Progenitor cell of endocrine pancreas (in vitro differentiated cells): ENCODE data around the gene B3GALT5. TPM values are rescaled to one million over a fixed set of nuclear protein-coding genes. Genes with fewer than 3 reads are reported as not detected.

Experiments used
- DNase-seq: peaks from one replicate; pipeline ENCODE4 v3.0.0; 2021; ENCODE audit warnings: low spot score; ENCODE audit not compliant: unreplicated experiment
- H3K27ac Mint-ChIP-seq: 2 replicates; pipeline ENCODE4 v1.8.0; 2021; ENCODE audit warnings: mild to moderate bottlenecking, moderate library complexity, mixed read lengths
- H3K27me3 Mint-ChIP-seq: 2 replicates; pipeline ENCODE4 v1.8.0; 2021; ENCODE audit warnings: mixed read lengths
- H3K36me3 Mint-ChIP-seq: 2 replicates; pipeline ENCODE4 v1.8.0; 2022; ENCODE audit warnings: mixed read lengths; ENCODE audit not compliant: insufficient read depth
- H3K4me1 Mint-ChIP-seq: 2 replicates; pipeline ENCODE4 v1.8.0; 2021; ENCODE audit warnings: low read depth, mixed read lengths
- H3K4me3 Mint-ChIP-seq: 2 replicates; pipeline ENCODE4 v1.8.0; 2021; ENCODE audit warnings: low read depth, mild to moderate bottlenecking, moderate library complexity, mixed read lengths
- H3K9me3 Mint-ChIP-seq: 2 replicates; pipeline ENCODE4 v1.8.0; 2021; ENCODE audit warnings: low read depth, mixed read lengths
- CTCF ChIP-seq: fragments of 200-600 bp; sonication (generic); IDR thresholded peaks from one replicate; pipeline ENCODE4 v1.5.0; 2021; ENCODE audit warnings: antibody characterized with exemption, mild to moderate bottlenecking; ENCODE audit not compliant: unreplicated experiment
- total RNA-seq: library from RNA; stranded (reverse); gene quantifications from 2 replicates; pipeline ENCODE4 v1.2.1, GENCODE V29; 2021

The B3GALT5 gene
- total RNA-seq, 1 donor from 2014 or later, result 0.86 TPM

- H3K4me1 Mint-ChIP-seq, result peaks cover 19% of the 10 kb centered on the region
- no peaks in the 10 kb centered on the region for H3K9me3 Mint-ChIP-seq
- TF ChIP-seq CTCF, result no peak
- peaks cover 9% of the 10 kb centered on the region for H3K27me3 Mint-ChIP-seq
- H3K27ac Mint-ChIP-seq, result no peak overlapping the region
- no peak for DNase-seq
- H3K36me3 Mint-ChIP-seq, result no peaks in the 10 kb centered on the region
- no peak overlapping the region for H3K4me3 Mint-ChIP-seq
These were observed 62.1 kb downstream of the B3GALT5 start for GRCh38 chr21:39674801-39675200.

- no peak overlapping the region for H3K4me3 Mint-ChIP-seq
- H3K9me3 Mint-ChIP-seq, result no peaks in the 10 kb centered on the region
- no peak for TF ChIP-seq CTCF
- no peak for DNase-seq
- peaks cover 9% of the 10 kb centered on the region for H3K27me3 Mint-ChIP-seq
- H3K36me3 Mint-ChIP-seq, result no peaks in the 10 kb centered on the region
- H3K4me1 Mint-ChIP-seq, result peaks cover 18% of the 10 kb centered on the region
- H3K27ac Mint-ChIP-seq, result peak overlapping the region; percentile 65
These were observed 62.9 kb downstream of the B3GALT5 start for GRCh38 chr21:39675590-39675989.

- peaks cover 9% of the 10 kb centered on the region for H3K27me3 Mint-ChIP-seq
- no peak overlapping the region for H3K4me3 Mint-ChIP-seq
- no peak for TF ChIP-seq CTCF
These were observed 63.4 kb downstream of the B3GALT5 start for GRCh38 chr21:39675993-39676661.

GRCh38 chr21:39680216-39680615 lies 67.5 kb downstream of the B3GALT5 start:
- H3K27ac Mint-ChIP-seq, result no peak overlapping the region
- peaks cover 9% of the 10 kb centered on the region for H3K4me1 Mint-ChIP-seq
- H3K4me3 Mint-ChIP-seq, result no peak overlapping the region
- peaks cover 3% of the 10 kb centered on the region for H3K27me3 Mint-ChIP-seq
- H3K36me3 Mint-ChIP-seq, result peaks cover 2% of the 10 kb centered on the region
- no peak for DNase-seq
- TF ChIP-seq CTCF, result no peak
- peaks cover 7% of the 10 kb centered on the region for H3K9me3 Mint-ChIP-seq

More at GRCh38 chr21:39675993-39676661, 63.4 kb downstream of the B3GALT5 start:
- H3K4me1 Mint-ChIP-seq, result peaks cover 18% of the 10 kb centered on the region
- no peaks in the 10 kb centered on the region for H3K36me3 Mint-ChIP-seq
- no peaks in the 10 kb centered on the region for H3K9me3 Mint-ChIP-seq
- DNase-seq, result no peak
- peak overlapping the region; percentile 93 for H3K27ac Mint-ChIP-seq

DNA sequence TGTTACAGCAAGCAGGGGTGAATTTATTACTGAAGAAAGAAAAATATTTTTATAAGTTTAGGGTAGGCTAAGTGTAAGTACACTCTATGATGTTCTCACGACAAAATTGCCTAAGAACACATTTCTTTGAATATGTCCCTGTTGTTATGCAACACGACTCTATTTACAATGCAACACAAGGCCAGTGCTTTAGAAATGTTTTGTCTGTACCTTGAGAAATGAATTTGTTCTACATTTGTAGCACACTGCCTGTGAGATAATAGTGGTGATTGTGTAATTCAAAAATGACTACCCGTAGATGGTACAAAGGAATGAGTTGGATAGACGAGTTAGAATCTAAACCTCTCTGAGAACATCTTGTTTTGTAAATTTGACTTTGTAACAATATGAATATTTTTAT lies 68.5 kb downstream of the B3GALT5 start:
- H3K36me3 Mint-ChIP-seq, result peaks cover 2% of the 10 kb centered on the region
- no peak overlapping the region for H3K27ac Mint-ChIP-seq
- no peak for TF ChIP-seq CTCF
- H3K4me1 Mint-ChIP-seq, result peaks cover 3% of the 10 kb centered on the region
- DNase-seq, result no peak
- peaks cover 7% of the 10 kb centered on the region for H3K9me3 Mint-ChIP-seq
- H3K4me3 Mint-ChIP-seq, result no peak overlapping the region
- no peaks in the 10 kb centered on the region for H3K27me3 Mint-ChIP-seq
